SK-N-SH treated with all-trans-retinoic acid at 6 μM for 48 hours (cell line): ENCODE data around the gene COQ5.

Source experiments
- ARNTL ChIP-seq: fragments of 450-650 bp; formaldehyde crosslinking; IDR thresholded peaks from 2 replicates; pipeline ENCODE4 v1.5.0; 2020; ENCODE audit warnings: low read depth, mild to moderate bottlenecking, moderate library complexity, borderline replicate concordance
- BACH2 ChIP-seq: fragments of 250-450 bp; sonication (Bioruptor Pico); IDR thresholded peaks from 2 replicates; pipeline ENCODE4 v1.9.0; 2021; ENCODE audit warnings: mild to moderate bottlenecking, borderline replicate concordance
- CREB5 ChIP-seq: fragments of 250-450 bp; sonication (Bioruptor Pico); IDR thresholded peaks from 2 replicates; pipeline ENCODE4 v1.5.1; 2020; ENCODE audit warnings: low read depth, mild to moderate bottlenecking, moderate library complexity
- CSDC2 ChIP-seq: fragments of 250-450 bp; sonication (Bioruptor Pico); IDR thresholded peaks from 2 replicates; pipeline ENCODE4 v1.5.0; 2020; ENCODE audit warnings: mild to moderate bottlenecking, moderate library complexity
- ESRRG ChIP-seq: fragments of 250-450 bp; sonication (Bioruptor Pico); IDR thresholded peaks from 2 replicates; pipeline ENCODE4 v1.6.1; 2021; ENCODE audit warnings: mild to moderate bottlenecking
- GLIS3 ChIP-seq: fragments of 250-450 bp; sonication (Bioruptor Pico); IDR thresholded peaks from 2 replicates; pipeline ENCODE4 v1.5.0; 2020; ENCODE audit warnings: mild to moderate bottlenecking, moderate library complexity
- OSR1 ChIP-seq: fragments of 250-450 bp; sonication (Bioruptor Pico); IDR thresholded peaks from 2 replicates; pipeline ENCODE4 v1.8.0; 2022; ENCODE audit warnings: moderate library complexity, mild to moderate bottlenecking, inconsistent platforms
- PATZ1 ChIP-seq: fragments of 250-450 bp; sonication (Bioruptor Pico); IDR thresholded peaks from 2 replicates; pipeline ENCODE4 v1.8.0; 2020; ENCODE audit warnings: mild to moderate bottlenecking, moderate library complexity, borderline replicate concordance
- POU6F1 ChIP-seq: fragments of 250-450 bp; sonication (Bioruptor Pico); IDR thresholded peaks from 2 replicates; pipeline ENCODE4 v1.8.0; 2021; ENCODE audit warnings: low read depth, mild to moderate bottlenecking, moderate library complexity, borderline replicate concordance
- PPARA ChIP-seq: fragments of 250-450 bp; sonication (Bioruptor Pico); IDR thresholded peaks from 2 replicates; pipeline ENCODE4 v1.5.0; 2020; ENCODE audit warnings: mild to moderate bottlenecking, borderline replicate concordance
- RARB ChIP-seq: fragments of 250-450 bp; sonication (Bioruptor Pico); IDR thresholded peaks from 2 replicates; pipeline ENCODE4 v1.8.0; 2021; ENCODE audit warnings: mild to moderate bottlenecking, moderate library complexity
- ZFP30 ChIP-seq: fragments of 450-650 bp; formaldehyde crosslinking; IDR thresholded peaks from 2 replicates; pipeline ENCODE4 v1.5.0; 2022; ENCODE audit warnings: mild to moderate bottlenecking, moderate library complexity
- ZNF565 ChIP-seq: fragments of 450-650 bp; formaldehyde crosslinking; conservative IDR thresholded peaks from 2 replicates; pipeline ENCODE4 v1.5.0; 2020; ENCODE audit warnings: low read depth, mild to moderate bottlenecking, moderate library complexity

- no peak for TF ChIP-seq RARB (CRISPR knock-in tag)
- TF ChIP-seq CREB5 (CRISPR knock-in tag): no peak
- TF ChIP-seq PATZ1 (CRISPR knock-in tag): no peak
- TF ChIP-seq GLIS3 (CRISPR knock-in tag): no peak
- no peak for TF ChIP-seq POU6F1 (CRISPR knock-in tag)
- TF ChIP-seq ESRRG (CRISPR knock-in tag): no peak
- TF ChIP-seq CSDC2 (CRISPR knock-in tag): no peak
- TF ChIP-seq ZNF565 (CRISPR knock-in tag): no peak
- TF ChIP-seq BACH2 (CRISPR knock-in tag): no peak
- TF ChIP-seq PPARA (CRISPR knock-in tag): no peak
- TF ChIP-seq OSR1 (CRISPR knock-in tag): no peak
- TF ChIP-seq ARNTL: no peak
- TF ChIP-seq ZFP30 (CRISPR knock-in tag): no peak
Observed at GRCh38 chr12:120453977-120454376, 75.0 kb downstream of the COQ5 start.
